Measurements from ENCODE around the gene ROM1. TPM values are rescaled to one million over a fixed set of nuclear protein-coding genes. Genes with fewer than 3 reads are reported as not detected.

ROM1 gene
- total RNA-seq, 1 experiment from 2014 or later = 0.94 TPM

DNA sequence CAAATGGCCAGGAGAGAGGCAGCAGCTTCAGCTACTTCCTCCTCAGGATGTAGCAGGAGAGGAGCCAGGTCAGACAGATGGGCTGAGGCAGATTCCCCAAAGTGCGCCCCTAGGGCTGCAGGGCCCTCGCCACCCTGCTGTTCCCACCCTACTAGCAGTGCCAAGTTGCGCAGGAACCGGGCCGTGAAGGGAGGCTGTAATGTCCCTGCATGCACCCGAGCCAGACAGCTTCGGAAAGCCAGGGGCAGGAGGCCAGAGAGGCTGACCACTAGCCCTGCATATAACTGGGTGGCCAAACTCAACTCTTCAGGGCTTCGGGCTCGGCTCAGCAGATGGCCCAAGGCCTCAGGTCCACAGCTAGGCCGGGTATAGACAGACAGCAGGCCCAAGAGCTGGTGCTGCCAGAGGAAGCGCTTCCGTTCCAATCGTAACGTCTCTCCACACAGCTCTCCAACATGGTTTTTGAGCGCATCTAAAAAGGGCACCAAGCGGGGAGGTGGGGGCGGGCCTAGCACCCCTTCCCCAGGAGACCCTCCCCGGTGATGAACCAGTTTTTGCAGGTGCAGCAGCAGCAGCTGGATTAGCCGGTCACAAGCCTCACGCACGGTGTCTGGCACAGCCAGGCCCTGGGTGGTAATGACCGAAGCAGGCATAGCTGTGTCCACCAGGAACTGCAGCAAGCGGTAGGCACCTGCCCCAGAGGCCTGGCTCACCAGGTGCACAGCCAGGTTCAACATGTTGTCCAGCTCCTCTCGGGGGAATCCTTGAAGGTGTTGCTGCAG, 35.3 kb downstream of the ROM1 start (continued):
- TF ChIP-seq, protein P1, sequence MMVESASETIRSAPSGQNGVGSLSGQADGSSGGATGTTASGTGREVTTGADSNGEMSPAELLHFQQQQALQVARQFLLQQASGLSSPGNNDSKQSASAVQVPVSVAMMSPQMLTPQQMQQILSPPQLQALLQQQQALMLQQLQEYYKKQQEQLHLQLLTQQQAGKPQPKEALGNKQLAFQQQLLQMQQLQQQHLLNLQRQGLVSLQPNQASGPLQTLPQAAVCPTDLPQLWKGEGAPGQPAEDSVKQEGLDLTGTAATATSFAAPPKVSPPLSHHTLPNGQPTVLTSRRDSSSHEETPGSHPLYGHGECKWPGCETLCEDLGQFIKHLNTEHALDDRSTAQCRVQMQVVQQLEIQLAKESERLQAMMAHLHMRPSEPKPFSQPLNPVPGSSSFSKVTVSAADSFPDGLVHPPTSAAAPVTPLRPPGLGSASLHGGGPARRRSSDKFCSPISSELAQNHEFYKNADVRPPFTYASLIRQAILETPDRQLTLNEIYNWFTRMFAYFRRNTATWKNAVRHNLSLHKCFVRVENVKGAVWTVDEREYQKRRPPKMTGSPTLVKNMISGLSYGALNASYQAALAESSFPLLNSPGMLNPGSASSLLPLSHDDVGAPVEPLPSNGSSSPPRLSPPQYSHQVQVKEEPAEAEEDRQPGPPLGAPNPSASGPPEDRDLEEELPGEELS (CRISPR knock-in tag; IDR thresholded peaks at IDR 0.05) = no peak
- TF ChIP-seq, protein P2, sequence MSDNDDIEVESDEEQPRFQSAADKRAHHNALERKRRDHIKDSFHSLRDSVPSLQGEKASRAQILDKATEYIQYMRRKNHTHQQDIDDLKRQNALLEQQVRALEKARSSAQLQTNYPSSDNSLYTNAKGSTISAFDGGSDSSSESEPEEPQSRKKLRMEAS (CRISPR knock-in tag; IDR thresholded peaks at IDR 0.05) = no peak
- TF ChIP-seq, protein P3, sequence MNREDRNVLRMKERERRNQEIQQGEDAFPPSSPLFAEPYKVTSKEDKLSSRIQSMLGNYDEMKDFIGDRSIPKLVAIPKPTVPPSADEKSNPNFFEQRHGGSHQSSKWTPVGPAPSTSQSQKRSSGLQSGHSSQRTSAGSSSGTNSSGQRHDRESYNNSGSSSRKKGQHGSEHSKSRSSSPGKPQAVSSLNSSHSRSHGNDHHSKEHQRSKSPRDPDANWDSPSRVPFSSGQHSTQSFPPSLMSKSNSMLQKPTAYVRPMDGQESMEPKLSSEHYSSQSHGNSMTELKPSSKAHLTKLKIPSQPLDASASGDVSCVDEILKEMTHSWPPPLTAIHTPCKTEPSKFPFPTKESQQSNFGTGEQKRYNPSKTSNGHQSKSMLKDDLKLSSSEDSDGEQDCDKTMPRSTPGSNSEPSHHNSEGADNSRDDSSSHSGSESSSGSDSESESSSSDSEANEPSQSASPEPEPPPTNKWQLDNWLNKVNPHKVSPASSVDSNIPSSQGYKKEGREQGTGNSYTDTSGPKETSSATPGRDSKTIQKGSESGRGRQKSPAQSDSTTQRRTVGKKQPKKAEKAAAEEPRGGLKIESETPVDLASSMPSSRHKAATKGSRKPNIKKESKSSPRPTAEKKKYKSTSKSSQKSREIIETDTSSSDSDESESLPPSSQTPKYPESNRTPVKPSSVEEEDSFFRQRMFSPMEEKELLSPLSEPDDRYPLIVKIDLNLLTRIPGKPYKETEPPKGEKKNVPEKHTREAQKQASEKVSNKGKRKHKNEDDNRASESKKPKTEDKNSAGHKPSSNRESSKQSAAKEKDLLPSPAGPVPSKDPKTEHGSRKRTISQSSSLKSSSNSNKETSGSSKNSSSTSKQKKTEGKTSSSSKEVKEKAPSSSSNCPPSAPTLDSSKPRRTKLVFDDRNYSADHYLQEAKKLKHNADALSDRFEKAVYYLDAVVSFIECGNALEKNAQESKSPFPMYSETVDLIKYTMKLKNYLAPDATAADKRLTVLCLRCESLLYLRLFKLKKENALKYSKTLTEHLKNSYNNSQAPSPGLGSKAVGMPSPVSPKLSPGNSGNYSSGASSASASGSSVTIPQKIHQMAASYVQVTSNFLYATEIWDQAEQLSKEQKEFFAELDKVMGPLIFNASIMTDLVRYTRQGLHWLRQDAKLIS (CRISPR knock-in tag; IDR thresholded peaks at IDR 0.05; ENCODE audit: borderline replicate concordance) = no peak
- TF ChIP-seq ZNF219 (CRISPR knock-in tag; IDR thresholded peaks at IDR 0.05; ENCODE audit: borderline replicate concordance) = no peak

DNA sequence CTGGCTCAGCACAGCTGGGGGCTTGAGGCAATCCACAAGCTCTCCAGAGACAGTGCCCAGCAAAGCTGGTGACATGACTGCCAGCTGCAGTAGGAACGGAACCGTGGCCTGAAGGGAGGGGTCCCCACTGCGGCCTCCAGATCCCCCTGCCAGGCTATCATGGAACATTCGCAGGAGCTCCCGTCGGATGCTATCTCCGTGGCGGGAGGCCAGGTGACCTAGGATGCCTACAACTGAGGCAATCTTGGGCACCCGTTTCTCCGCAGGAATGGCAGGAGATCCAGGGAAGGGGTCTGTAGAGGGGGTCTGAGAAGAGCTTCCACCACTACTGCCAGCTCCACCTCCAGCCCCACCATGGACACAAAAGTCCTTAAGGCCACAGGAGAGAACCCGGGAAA, 35.9 kb downstream of the ROM1 start:
- H3K9me3 Mint-ChIP-seq = no peaks in the 10 kb centered on the region
- no peak overlapping the region for H3K4me3 Mint-ChIP-seq
- no peak for DNase-seq (ENCODE audit: low spot score)
- H3K27me3 Mint-ChIP-seq (ENCODE audit: low read depth) = no peaks in the 10 kb centered on the region
- no peak for ATAC-seq
- POLR2A ChIA-PET = interaction anchor here (1.1 to 6.3 kb wide), 3 partner anchors 16 to 57 kb away, joined by 3 to 42 read pairs (median 8); partner anchors contain the start of genes C11orf98, CSKMT and TUT1
- no peak overlapping the region for H3K27ac Mint-ChIP-seq
- CTCF ChIA-PET = no interaction called here
- no peak for TF ChIP-seq FOXP1 (CRISPR knock-in tag; IDR thresholded peaks at IDR 0.05; ENCODE audit: borderline replicate concordance)
- peaks cover 28% of the 10 kb centered on the region for H3K36me3 Mint-ChIP-seq
- peaks cover 18% of the 10 kb centered on the region for H3K4me1 Mint-ChIP-seq

DNA sequence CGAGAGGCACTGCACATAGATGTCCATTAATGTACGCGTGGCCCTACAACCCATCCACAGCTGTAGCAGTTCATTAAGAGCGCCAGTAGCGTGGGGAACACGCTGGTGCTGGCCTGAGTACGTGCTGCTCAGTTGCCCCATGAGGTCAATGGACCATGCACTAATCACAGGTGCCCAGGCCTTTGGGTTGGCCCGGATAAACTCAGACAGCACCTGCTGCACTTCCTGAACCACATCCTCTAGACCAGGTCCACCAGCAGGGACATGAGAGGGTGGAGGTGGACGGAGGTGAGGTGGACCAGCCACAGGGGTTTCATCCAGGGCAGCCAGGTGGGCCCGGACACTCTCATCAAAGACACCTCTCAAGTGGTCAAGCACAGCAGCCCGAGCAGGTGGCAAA, 36.4 kb downstream of the ROM1 start:
- Mint-ChIP-seq H3K27me3 (ENCODE audit: low read depth) (no peaks in the 10 kb centered on the region), H3K4me1 (peaks cover 18% of the 10 kb centered on the region), H3K9me3 (no peaks in the 10 kb centered on the region), H3K36me3 (peaks cover 23% of the 10 kb centered on the region), H3K4me3 (no peak overlapping the region), H3K27ac (no peak overlapping the region)
- ATAC-seq (no peak), DNase-seq (ENCODE audit: low spot score) (no peak)
- ChIA-PET POLR2A (interaction anchor here (1.1 to 6.3 kb wide), 2 partner anchors 16 to 21 kb away, joined by 3 to 42 read pairs; partner anchors contain the start of genes C11orf98 and CSKMT), CTCF (no interaction called here)
- TF ChIP-seq TCF7 (CRISPR knock-in tag; IDR thresholded peaks at IDR 0.05; ENCODE audit: low read depth) (no peak), GTF2I (CRISPR knock-in tag; conservative IDR thresholded peaks at IDR 0.05) (no peak), FOXK1 (CRISPR knock-in tag; IDR thresholded peaks at IDR 0.05) (no peak), RORB (CRISPR knock-in tag; IDR thresholded peaks at IDR 0.05) (no peak), ESRRA (CRISPR knock-in tag; IDR thresholded peaks at IDR 0.05; ENCODE audit: borderline replicate concordance) (no peak), EMX1 (CRISPR knock-in tag; IDR thresholded peaks at IDR 0.05) (no peak), ZNF396 (CRISPR knock-in tag; IDR thresholded peaks at IDR 0.05; ENCODE audit: borderline replicate concordance) (no peak)
- TF ChIP-seq, protein P3 (CRISPR knock-in tag; IDR thresholded peaks at IDR 0.05; ENCODE audit: borderline replicate concordance) = no peak
- TF ChIP-seq, protein P4, sequence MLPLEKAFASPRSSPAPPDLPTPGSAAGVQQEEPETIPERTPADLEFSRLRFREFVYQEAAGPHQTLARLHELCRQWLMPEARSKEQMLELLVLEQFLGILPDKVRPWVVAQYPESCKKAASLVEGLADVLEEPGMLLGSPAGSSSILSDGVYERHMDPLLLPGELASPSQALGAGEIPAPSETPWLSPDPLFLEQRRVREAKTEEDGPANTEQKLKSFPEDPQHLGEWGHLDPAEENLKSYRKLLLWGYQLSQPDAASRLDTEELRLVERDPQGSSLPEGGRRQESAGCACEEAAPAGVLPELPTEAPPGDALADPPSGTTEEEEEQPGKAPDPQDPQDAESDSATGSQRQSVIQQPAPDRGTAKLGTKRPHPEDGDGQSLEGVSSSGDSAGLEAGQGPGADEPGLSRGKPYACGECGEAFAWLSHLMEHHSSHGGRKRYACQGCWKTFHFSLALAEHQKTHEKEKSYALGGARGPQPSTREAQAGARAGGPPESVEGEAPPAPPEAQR (CRISPR knock-in tag; IDR thresholded peaks at IDR 0.05) = no peak
- TF ChIP-seq, protein P5, sequence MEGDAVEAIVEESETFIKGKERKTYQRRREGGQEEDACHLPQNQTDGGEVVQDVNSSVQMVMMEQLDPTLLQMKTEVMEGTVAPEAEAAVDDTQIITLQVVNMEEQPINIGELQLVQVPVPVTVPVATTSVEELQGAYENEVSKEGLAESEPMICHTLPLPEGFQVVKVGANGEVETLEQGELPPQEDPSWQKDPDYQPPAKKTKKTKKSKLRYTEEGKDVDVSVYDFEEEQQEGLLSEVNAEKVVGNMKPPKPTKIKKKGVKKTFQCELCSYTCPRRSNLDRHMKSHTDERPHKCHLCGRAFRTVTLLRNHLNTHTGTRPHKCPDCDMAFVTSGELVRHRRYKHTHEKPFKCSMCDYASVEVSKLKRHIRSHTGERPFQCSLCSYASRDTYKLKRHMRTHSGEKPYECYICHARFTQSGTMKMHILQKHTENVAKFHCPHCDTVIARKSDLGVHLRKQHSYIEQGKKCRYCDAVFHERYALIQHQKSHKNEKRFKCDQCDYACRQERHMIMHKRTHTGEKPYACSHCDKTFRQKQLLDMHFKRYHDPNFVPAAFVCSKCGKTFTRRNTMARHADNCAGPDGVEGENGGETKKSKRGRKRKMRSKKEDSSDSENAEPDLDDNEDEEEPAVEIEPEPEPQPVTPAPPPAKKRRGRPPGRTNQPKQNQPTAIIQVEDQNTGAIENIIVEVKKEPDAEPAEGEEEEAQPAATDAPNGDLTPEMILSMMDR (IDR thresholded peaks at IDR 0.05) = no peak
- TF ChIP-seq, protein P6, sequence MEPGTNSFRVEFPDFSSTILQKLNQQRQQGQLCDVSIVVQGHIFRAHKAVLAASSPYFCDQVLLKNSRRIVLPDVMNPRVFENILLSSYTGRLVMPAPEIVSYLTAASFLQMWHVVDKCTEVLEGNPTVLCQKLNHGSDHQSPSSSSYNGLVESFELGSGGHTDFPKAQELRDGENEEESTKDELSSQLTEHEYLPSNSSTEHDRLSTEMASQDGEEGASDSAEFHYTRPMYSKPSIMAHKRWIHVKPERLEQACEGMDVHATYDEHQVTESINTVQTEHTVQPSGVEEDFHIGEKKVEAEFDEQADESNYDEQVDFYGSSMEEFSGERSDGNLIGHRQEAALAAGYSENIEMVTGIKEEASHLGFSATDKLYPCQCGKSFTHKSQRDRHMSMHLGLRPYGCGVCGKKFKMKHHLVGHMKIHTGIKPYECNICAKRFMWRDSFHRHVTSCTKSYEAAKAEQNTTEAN (CRISPR knock-in tag; IDR thresholded peaks at IDR 0.05) = no peak

Measured in WTC11 (cell line).